Activated CD4-positive, alpha-beta T cell treated with anti-CD3 and anti-CD28 coated beads for 36 hours (primary cell): ENCODE data around the gene NTN4. TPM values are rescaled to one million over a fixed set of nuclear protein-coding genes. Genes with fewer than 3 reads are reported as not detected.

ENCODE experiments used
- ATAC-seq: fragments of 200-7000 bp; cut with Tn5 transposase; one replicate; pipeline ENCODE4 v1.10.0; 2021; ENCODE audit warnings: mild to moderate bottlenecking, moderate library complexity
- CTCF ChIA-PET: fragments of 350-600 bp; sonication (Branson Sonifier 250); formaldehyde crosslinking; loops from one replicate; lab custom pipeline; 2021; ENCODE audit warnings: antibody characterized with exemption; lab: Charles Lee
- POLR2A ChIA-PET: fragments of 350-600 bp; sonication (Branson Sonifier 250); formaldehyde crosslinking; loops from one replicate; lab custom pipeline; 2021; ENCODE audit warnings: antibody characterized with exemption, inconsistent platforms; lab: Charles Lee
- DNase-seq: peaks from one replicate; pipeline ENCODE4 v3.0.0-alpha.2; 2020
- H3K27ac Mint-ChIP-seq: one replicate; pipeline ENCODE4 v1.8.0; 2021; ENCODE audit warnings: mixed read lengths
- H3K27me3 Mint-ChIP-seq: one replicate; pipeline ENCODE4 v1.8.0; 2021; ENCODE audit warnings: mixed read lengths
- H3K36me3 Mint-ChIP-seq: one replicate; pipeline ENCODE4 v1.8.0; 2021; ENCODE audit warnings: low read depth, mixed read lengths
- H3K4me1 Mint-ChIP-seq: one replicate; pipeline ENCODE4 v1.8.0; 2021; ENCODE audit warnings: mixed read lengths
- H3K4me3 Mint-ChIP-seq: one replicate; pipeline ENCODE4 v1.8.0; 2021; ENCODE audit warnings: mild to moderate bottlenecking, moderate library complexity, mixed read lengths
- H3K9me3 Mint-ChIP-seq: one replicate; pipeline ENCODE4 v1.8.0; 2021; ENCODE audit warnings: low read depth, mixed read lengths
- intact Hi-C, 2 experiments: fragments of 100-400 bp; cut with DNase I in 1 of 2; cut with micrococcal nuclease in 1 of 2; formaldehyde crosslinking; loops; one replicate each; pipeline versions ENCODE4 v1.14.2 to v1.15.1; 2022 to 2024; cut with DNase I, micrococcal nuclease
- total RNA-seq, 2 experiments: library from RNA; stranded (reverse); gene quantifications; one replicate each; pipeline ENCODE4 v1.2.3, GENCODE V29; 2021

The NTN4 gene
- total RNA-seq, 2 experiments from 2014 or later: not detected

DNA sequence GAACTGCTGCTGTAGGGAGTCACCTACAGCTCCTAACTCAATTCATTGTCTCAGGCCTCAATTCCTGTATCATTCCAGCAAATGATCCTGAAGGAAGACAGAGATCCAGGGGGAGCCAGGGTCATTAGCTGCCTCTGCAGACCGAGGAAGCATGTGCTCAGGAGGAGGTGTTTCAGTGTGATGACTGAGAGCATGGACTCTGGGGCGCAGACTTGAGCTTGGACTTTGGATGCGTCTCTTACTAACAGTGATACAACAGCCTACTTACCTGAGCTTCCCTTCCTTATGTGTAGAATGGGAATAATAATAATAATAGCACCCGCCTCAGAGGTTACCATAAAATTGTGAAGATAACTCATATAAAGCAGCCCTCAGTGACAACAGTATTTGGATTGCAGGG is 147.3 kb downstream of the NTN4 start:
- no peaks in the 10 kb centered on the region for H3K4me1 Mint-ChIP-seq
- ATAC-seq (no peak), DNase-seq (no peak)
- intact Hi-C loops: no loop called here
- no peaks in the 10 kb centered on the region for H3K36me3 Mint-ChIP-seq
- ChIA-PET POLR2A (no interaction called here), CTCF (interaction anchor here (0.6 kb wide), 1 partner anchor 63 kb away, joined by 3 read pairs; no protein-coding TSS in a partner anchor)
- H3K27me3 Mint-ChIP-seq: no peaks in the 10 kb centered on the region
- H3K27ac Mint-ChIP-seq: no peak overlapping the region
- H3K4me3 Mint-ChIP-seq: no peak overlapping the region
- no peaks in the 10 kb centered on the region for H3K9me3 Mint-ChIP-seq

DNA sequence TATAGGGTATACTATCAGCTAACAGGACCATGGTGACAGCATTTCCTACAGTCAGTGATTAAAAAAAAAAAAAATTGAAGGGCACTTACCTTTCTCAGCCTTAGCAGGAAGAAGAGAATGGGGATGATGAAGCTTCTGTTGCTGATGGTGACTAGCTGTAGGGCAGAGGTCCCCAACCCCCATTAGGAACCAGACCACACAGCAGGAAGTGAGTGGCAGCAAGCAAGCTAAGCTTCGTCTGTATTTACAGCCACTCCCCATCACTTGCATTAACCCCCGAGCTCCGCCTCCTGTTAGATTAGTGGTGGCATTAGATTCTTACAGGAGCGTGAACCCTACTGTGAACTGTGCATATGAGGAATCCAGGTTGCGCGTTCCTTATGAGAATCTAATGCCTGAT is 148.0 kb downstream of the NTN4 start:
- no peaks in the 10 kb centered on the region for H3K4me1 Mint-ChIP-seq
- no peak overlapping the region for H3K4me3 Mint-ChIP-seq
- ChIA-PET POLR2A (no interaction called here), CTCF (interaction anchor here (0.6 kb wide), 2 partner anchors 64 to 1182 kb away, joined by 3 read pairs; no protein-coding TSS in a partner anchor)
- DNase-seq (no peak), ATAC-seq (no peak)
- intact Hi-C loops: no loop called here
- H3K9me3 Mint-ChIP-seq: no peaks in the 10 kb centered on the region
- H3K27me3 Mint-ChIP-seq: no peaks in the 10 kb centered on the region
- no peak overlapping the region for H3K27ac Mint-ChIP-seq
- no peaks in the 10 kb centered on the region for H3K36me3 Mint-ChIP-seq

DNA sequence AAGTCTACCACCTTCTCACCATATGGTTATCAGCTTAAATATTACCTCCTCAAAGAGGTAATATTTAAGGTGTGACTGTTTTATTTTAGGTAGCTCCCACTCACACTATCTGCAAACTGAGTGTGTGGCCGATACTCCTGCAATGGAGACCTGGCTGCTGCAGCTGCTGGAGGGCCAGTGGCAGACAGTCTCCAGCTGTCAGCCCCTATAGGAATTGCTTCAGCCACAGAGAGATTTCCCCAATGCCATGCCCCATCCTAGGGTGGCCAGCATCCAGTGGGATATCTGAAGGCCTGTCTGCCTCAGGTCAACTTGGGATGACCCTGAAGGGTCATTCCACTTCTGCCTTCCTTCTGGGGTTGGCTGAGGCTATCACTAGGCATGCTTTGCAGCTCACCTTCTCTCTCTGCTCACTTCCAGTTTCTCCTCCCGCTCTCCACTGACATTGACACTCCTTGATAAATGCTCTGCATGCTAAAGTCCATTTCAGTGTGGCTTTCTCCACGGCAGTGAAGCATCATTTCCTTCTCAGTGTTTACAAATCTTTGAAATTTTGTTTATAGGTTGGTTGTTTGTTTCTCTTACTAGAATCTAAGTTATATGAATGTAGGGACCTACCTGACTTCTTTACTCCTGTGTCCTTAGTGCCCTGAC is 149.1 kb downstream of the NTN4 start:
- Mint-ChIP-seq H3K9me3 (no peaks in the 10 kb centered on the region), H3K4me1 (no peaks in the 10 kb centered on the region), H3K27me3 (no peaks in the 10 kb centered on the region), H3K36me3 (no peaks in the 10 kb centered on the region), H3K27ac (no peak overlapping the region), H3K4me3 (no peak overlapping the region)
- ATAC-seq (no peak), DNase-seq (no peak)
- ChIA-PET POLR2A (no interaction called here), CTCF (interaction anchor here (0.7 kb wide), 1 partner anchor 15 kb away, joined by 3 read pairs; no protein-coding TSS in a partner anchor)
- intact Hi-C loops: no loop called here

DNA sequence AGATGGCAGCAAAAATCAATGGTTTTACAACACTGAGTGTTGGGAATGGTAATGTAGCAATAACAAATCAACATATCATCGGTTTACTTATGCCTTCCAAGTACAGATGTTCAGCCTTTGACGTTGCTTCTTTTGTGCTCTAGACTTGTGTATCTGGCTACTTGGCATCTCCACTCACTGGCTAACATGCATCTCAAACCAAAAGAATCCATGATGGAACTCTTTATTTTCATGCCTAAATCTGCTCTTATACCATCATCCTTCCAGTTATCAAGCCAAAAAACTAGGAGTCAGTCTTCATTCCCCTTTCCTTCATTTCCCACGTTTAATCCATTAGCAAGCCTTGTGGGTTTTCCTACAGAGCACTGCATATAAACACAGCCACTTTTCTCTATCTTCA is 150.0 kb downstream of the NTN4 start:
- Mint-ChIP-seq H3K9me3 (no peaks in the 10 kb centered on the region), H3K36me3 (no peaks in the 10 kb centered on the region), H3K27me3 (no peaks in the 10 kb centered on the region), H3K27ac (no peak overlapping the region), H3K4me1 (no peaks in the 10 kb centered on the region), H3K4me3 (no peak overlapping the region)
- ChIA-PET CTCF (interaction anchor here (0.7 to 1.0 kb wide), 2 partner anchors 11 to 14 kb away, joined by 3 to 5 read pairs; no protein-coding TSS in a partner anchor), POLR2A (no interaction called here)
- ATAC-seq: no peak
- intact Hi-C loops: no loop called here
- DNase-seq: no peak

DNA sequence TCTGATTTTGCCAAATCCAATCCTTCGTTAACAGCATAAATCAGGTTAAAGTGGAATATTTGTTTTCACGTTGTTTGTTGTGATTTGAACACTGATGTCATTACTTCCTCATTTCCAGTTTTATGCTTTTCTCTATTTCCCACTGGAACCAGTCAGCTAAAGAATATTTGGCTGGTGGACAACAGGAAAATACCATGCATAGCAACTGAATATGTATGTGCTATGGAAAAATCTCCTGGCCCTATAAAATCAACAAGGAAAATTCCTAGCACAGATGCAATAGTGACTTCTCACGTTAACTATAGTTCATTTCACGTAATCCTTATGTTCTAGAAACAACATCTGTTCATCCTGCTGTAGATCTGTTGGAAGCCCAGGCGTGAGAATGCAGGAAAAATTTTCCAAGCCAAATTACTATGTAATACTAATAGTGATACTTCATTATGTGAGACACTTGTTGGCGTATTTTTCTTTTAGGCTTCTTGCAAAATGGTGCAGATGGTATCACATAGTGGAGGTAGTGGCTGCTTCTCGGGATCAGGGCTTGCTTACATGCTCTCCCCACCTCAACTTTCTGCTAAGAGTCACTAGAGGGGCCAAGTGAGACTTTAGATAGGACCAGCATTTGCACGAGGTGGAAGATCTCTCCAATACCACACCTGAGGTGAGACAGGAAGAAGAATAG is 153.0 kb downstream of the NTN4 start:
- intact Hi-C loops: no loop called here
- POLR2A ChIA-PET: no interaction called here
- Mint-ChIP-seq H3K27me3 (no peaks in the 10 kb centered on the region), H3K36me3 (no peaks in the 10 kb centered on the region), H3K9me3 (no peaks in the 10 kb centered on the region), H3K4me1 (no peaks in the 10 kb centered on the region), H3K4me3 (no peak overlapping the region), H3K27ac (no peak overlapping the region)
- ATAC-seq: no peak
- no peak for DNase-seq
- CTCF ChIA-PET: no interaction called here

DNA sequence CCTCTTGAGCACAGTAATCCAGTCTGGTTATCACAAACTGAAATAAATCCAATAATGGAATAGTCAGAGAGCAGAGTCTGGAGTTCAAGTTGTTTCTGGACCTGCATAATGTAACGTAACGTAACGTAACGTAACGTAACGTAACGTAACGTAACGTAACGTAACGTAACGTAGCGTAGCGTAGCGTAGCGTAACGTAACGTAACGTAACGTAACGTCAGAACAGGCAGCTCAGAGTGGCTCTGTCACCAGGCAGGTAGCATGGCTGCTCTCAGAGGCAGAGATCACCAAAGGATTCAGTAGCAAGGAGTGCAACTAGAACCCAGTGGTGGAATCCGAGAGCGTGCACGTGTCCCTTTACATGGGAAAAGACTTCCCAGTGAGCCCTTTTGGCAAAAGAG is 153.6 kb downstream of the NTN4 start:
- H3K27ac Mint-ChIP-seq: no peak overlapping the region
- intact Hi-C loops: no loop called here
- H3K4me3 Mint-ChIP-seq: no peak overlapping the region
- ChIA-PET CTCF (no interaction called here), POLR2A (no interaction called here)
- no peaks in the 10 kb centered on the region for H3K36me3 Mint-ChIP-seq
- DNase-seq: no peak
- no peaks in the 10 kb centered on the region for H3K27me3 Mint-ChIP-seq
- no peak for ATAC-seq
- H3K9me3 Mint-ChIP-seq: no peaks in the 10 kb centered on the region
- H3K4me1 Mint-ChIP-seq: no peaks in the 10 kb centered on the region

DNA sequence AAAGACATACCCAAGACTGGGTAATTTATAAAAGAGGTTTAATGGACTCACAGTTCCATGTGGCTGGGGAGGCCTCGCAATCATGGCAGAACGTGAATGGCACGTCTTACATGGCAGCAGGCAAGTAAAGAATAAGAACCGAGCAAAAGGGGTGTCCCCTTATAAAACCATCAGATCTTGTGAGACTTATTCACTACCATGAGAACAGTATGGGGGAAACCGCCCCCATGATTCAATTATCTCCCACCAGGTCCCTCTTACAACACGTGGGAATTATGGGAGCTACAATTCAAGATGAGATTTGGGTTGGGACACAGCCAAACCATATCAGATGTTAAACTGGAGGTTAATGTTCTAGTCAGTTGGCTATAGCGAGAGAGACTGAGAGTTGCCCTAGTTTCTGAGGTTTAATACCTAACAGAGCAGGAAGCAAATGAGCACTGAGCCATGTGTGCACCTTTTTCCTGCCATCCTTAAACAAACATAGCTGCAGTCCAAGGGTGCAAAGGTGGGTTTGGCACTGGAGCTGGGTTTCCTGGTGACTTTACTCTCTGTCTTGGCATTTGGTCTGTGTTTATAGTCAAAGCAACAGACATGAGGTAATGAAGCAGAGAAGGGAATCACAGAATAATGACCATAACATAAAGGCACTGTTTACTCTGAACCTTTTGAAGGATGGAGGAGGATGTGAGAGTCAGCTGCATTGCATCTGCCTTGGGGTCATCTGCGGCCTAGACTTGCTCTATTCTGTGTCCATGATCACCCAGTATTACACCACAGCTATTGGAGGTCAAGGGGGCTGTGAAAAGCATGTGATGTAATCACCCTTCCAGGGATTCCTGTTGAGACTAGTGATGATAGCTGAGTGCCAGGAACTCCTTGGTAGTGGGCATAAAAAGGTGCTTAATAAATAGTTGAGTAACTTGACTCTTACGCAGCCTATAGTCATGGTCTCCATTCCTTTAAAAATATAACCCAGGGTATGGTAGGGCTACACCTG is 155.6 kb downstream of the NTN4 start:
- intact Hi-C loops: no loop called here
- H3K27ac Mint-ChIP-seq: no peak overlapping the region
- POLR2A ChIA-PET: interaction anchor here (0.5 kb wide), 1 partner anchor 882 kb away, joined by 6 read pairs; no protein-coding TSS in a partner anchor
- DNase-seq (no peak), ATAC-seq (no peak)
- H3K4me3 Mint-ChIP-seq: no peak overlapping the region
- H3K36me3 Mint-ChIP-seq: no peaks in the 10 kb centered on the region
- H3K27me3 Mint-ChIP-seq: no peaks in the 10 kb centered on the region
- H3K4me1 Mint-ChIP-seq: no peaks in the 10 kb centered on the region
- H3K9me3 Mint-ChIP-seq: no peaks in the 10 kb centered on the region
- CTCF ChIA-PET: interaction anchor here (0.6 kb wide), 1 partner anchor 38 kb away, joined by 3 read pairs; no protein-coding TSS in a partner anchor

DNA sequence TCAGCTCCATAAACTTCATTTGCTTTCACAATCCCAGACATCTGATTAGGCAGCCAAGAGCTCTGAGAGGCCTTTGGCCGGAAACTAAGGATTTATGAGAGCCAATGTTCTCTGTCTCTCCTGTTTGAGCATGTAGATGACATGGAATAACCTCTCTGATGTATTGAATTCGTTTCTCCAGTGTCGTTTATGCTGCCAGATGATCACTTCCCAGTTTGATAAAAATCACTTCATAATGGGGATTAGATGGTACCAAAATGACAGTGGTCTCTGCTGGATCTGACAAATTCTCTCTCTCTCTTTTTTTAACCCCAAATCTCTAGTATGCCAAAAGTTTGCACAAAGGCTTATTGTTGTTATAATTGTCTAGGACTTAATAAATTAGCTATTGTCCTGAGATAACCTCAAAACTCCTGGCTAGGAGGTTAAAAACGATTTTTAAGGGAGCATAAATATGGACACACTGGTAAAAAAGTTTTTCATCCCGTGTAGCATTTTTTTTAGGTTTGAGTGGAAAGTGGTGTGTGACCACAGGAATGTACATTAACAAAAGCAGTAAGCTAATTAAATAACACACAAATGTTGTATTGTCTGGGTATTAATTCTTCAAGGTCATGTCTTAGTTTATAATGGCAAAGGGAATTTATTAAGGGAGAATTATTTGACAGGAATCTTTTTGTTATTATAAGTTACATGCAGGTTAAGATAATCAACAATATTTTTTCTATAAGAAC is 156.7 kb downstream of the NTN4 start:
- H3K4me1 Mint-ChIP-seq: no peaks in the 10 kb centered on the region
- no peaks in the 10 kb centered on the region for H3K9me3 Mint-ChIP-seq
- H3K27me3 Mint-ChIP-seq: no peaks in the 10 kb centered on the region
- ATAC-seq (no peak), DNase-seq (no peak)
- POLR2A ChIA-PET: no interaction called here
- CTCF ChIA-PET: no interaction called here
- H3K4me3 Mint-ChIP-seq: no peak overlapping the region
- H3K27ac Mint-ChIP-seq: no peak overlapping the region
- no peaks in the 10 kb centered on the region for H3K36me3 Mint-ChIP-seq
- intact Hi-C loops: no loop called here

DNA sequence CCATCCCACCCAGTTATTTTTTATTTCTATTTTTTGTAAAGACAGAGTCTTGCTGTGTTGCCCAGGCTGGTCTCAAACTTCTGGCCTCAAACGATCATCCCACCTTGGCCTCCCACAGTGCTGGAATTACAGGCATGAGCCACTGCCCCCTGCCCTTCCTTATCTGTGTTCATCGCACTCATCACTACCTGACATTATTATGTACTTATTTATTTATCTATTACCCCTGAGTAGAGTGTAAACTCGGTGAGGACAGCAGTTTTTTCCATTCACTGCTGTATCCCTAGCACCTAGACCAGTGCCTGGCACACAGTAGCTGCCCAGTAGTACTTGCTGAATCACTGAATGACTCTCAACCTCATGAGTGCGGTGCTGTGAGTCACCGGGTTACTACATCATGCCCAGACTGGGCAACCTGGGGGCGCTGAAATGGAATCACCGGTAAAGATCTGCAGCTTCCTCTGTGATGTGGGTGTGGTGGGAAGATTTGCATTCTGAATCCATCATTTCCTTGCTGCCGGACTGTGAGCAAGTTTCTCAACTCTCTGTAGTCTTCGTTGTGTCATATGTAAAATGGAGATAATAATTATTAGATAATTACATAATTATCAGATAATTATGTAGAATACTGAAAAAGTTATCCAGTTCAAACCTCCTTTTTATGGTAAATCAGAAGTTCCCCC is 157.4 kb downstream of the NTN4 start:
- no peaks in the 10 kb centered on the region for H3K27me3 Mint-ChIP-seq
- no peak overlapping the region for H3K27ac Mint-ChIP-seq
- no peak overlapping the region for H3K4me3 Mint-ChIP-seq
- DNase-seq (peak; percentile 31), ATAC-seq (no peak)
- ChIA-PET CTCF (no interaction called here), POLR2A (no interaction called here)
- no peaks in the 10 kb centered on the region for H3K9me3 Mint-ChIP-seq
- intact Hi-C loops: no loop called here
- no peaks in the 10 kb centered on the region for H3K4me1 Mint-ChIP-seq
- H3K36me3 Mint-ChIP-seq: no peaks in the 10 kb centered on the region

DNA sequence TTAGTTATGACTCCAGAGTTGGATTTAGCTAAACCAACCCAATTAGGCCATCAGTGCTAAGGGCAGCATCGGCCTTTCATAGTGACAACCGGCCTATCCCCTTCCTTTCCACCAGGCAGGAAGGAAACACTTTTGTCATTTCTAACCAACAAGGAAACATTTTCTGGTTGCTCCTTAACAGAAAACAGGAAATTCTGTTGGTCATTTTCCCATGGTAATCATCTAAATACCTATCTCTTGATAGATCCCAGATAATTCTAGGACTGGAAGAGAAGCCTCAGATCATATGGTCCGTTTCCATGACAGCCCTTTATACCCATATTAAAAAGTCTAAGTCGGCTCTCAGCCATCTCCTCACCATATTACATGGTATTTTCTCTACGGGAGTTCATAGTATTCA is 160.1 kb downstream of the NTN4 start:
- Mint-ChIP-seq H3K4me3 (no peak overlapping the region), H3K36me3 (no peaks in the 10 kb centered on the region), H3K27me3 (peaks cover under 1% of the 10 kb centered on the region), H3K27ac (no peak overlapping the region), H3K9me3 (no peaks in the 10 kb centered on the region), H3K4me1 (no peaks in the 10 kb centered on the region)
- ChIA-PET CTCF (interaction anchor here (0.6 to 1.6 kb wide), 2 partner anchors 12 to 595 kb away, joined by 3 to 4 read pairs; no protein-coding TSS in a partner anchor), POLR2A (no interaction called here)
- ATAC-seq (no peak), DNase-seq (no peak)
- intact Hi-C loops: no loop called here
